ENCODE results near the gene EGFLAM.
A peak's percentile ranks its signal among the peaks of the same experiment; 100 is the strongest.

The EGFLAM gene

GRCh38 chr5:38452201-38452600 is 193.8 kb downstream of the EGFLAM start:
- no peak for DNase-seq

- no peak for DNase-seq
These were observed 195.1 kb downstream of the EGFLAM start for GRCh38 chr5:38453506-38453905.

- DNase-seq = no peak
These were observed 195.6 kb downstream of the EGFLAM start for GRCh38 chr5:38453921-38454320.

GRCh38 chr5:38455796-38456330 is 197.5 kb downstream of the EGFLAM start:
- DNase-seq = no peak

- DNase-seq = no peak
These were observed 198.5 kb downstream of the EGFLAM start for GRCh38 chr5:38456657-38457399.

- DNase-seq = no peak
These were observed 199.8 kb downstream of the EGFLAM start for GRCh38 chr5:38458174-38458573.

GRCh38 chr5:38462976-38463633 is 204.7 kb downstream of the EGFLAM start:
- DNase-seq = no peak

GRCh38 chr5:38463634-38464521 is 205.5 kb downstream of the EGFLAM start:
- DNase-seq = no peak

- no peak for DNase-seq
These were observed 206.7 kb downstream of the EGFLAM start for GRCh38 chr5:38465061-38465460.

GRCh38 chr5:38465702-38466423 is 207.5 kb downstream of the EGFLAM start:
- no peak for DNase-seq

- no peak for DNase-seq
These were observed 208.2 kb downstream of the EGFLAM start for GRCh38 chr5:38466424-38467189.

- no peak for DNase-seq
These were observed 209.1 kb downstream of the EGFLAM start for GRCh38 chr5:38467353-38468040.

GRCh38 chr5:38468202-38468673 is 209.9 kb downstream of the EGFLAM start:
- DNase-seq = no peak

- DNase-seq = no peak
These were observed 210.8 kb downstream of the EGFLAM start for GRCh38 chr5:38468978-38469706.

- no peak for DNase-seq
These were observed 211.4 kb downstream of the EGFLAM start for GRCh38 chr5:38469707-38470267.

GRCh38 chr5:38471709-38472108 is 213.3 kb downstream of the EGFLAM start:
- DNase-seq = no peak

GRCh38 chr5:38472541-38472940 is 214.2 kb downstream of the EGFLAM start:
- no peak for DNase-seq

GRCh38 chr5:38473008-38473407 is 214.6 kb downstream of the EGFLAM start:
- peak; percentile 16 for DNase-seq

GRCh38 chr5:38478166-38478565 is 219.8 kb downstream of the EGFLAM start:
- no peak for DNase-seq

GRCh38 chr5:38478878-38479277 is 220.5 kb downstream of the EGFLAM start:
- no peak for DNase-seq
